NB4 (cell line): ENCODE measurements around the gene ANKRA2.
A peak's percentile ranks its signal among the peaks of the same experiment; 100 is the strongest.

Source experiments
- DNase-seq: peaks from one replicate; pipeline ENCODE4 v3.0.0; 2010; ENCODE audit warnings: low read depth
- H3K4me3 ChIP-seq: one replicate; pipeline ENCODE4 v1.5.1; 2011; ENCODE audit warnings: mild to moderate bottlenecking, low read depth, low read length, moderate library complexity
- CTCF ChIP-seq: IDR thresholded peaks from one replicate; pipeline ENCODE4 v1.5.1; 2012; ENCODE audit warnings: low read depth, low read length
- MAX ChIP-seq: IDR thresholded peaks from 2 replicates; pipeline ENCODE4 v1.6.1; 2011; ENCODE audit warnings: low read depth, low read length
- MYC ChIP-seq: IDR thresholded peaks from 2 replicates; pipeline ENCODE4 v1.6.1; 2011; ENCODE audit warnings: low read depth, low read length
- POLR2A ChIP-seq: IDR thresholded peaks from 2 replicates; pipeline ENCODE4 v1.6.1; 2011; ENCODE audit warnings: mild to moderate bottlenecking; ENCODE audit not compliant: insufficient read length; ENCODE audit errors: extremely low read depth

The ANKRA2 gene

GRCh38 chr5:73506459-73506955 is 58.9 kb downstream of the ANKRA2 start:
- H3K4me3 ChIP-seq: no peak overlapping the region
- TF ChIP-seq CTCF (no peak), POLR2A (no peak), MAX (no peak), MYC (no peak)
- DNase-seq: peak; percentile 19
